ENCODE data around the gene MRPL28. TPM values are rescaled to one million over a fixed set of nuclear protein-coding genes. Genes with fewer than 3 reads are reported as not detected.
A peak's percentile ranks its signal among the peaks of the same experiment; 100 is the strongest.
"Not testable (repeated sequence)": the region's sequence is repeated elsewhere in the genome, so short reads cannot be mapped to it uniquely, and the experiment has no call there.

Gene MRPL28
- total RNA-seq, 1 donor from 2014 or later, result 36.8 TPM

- DNase-seq (ENCODE audit: low spot score), result no peak
Measured at GRCh38 chr16:391885-392335, 21.6 kb upstream of the MRPL28 start.

- no peak for DNase-seq (ENCODE audit: low spot score)
Measured at GRCh38 chr16:389352-389751, 19.0 kb upstream of the MRPL28 start.

GRCh38 chr16:387761-388666 is 17.7 kb upstream of the MRPL28 start:
- peak; percentile 69 for DNase-seq (ENCODE audit: low spot score)

- no peak for DNase-seq (ENCODE audit: low spot score)
Measured at GRCh38 chr16:386641-387156, 16.4 kb upstream of the MRPL28 start.

GRCh38 chr16:383326-384051 is 13.2 kb upstream of the MRPL28 start:
- DNase-seq (ENCODE audit: low spot score), result no peak

GRCh38 chr16:381789-382717 is 11.7 kb upstream of the MRPL28 start, which contains the start of gene PGAP6:
Gene PGAP6, minus strand, starts transcription at chr16:381978. Its CDS starts 157 bp downstream, at chr16:381821.
- no peak for DNase-seq (ENCODE audit: low spot score)

GRCh38 chr16:381012-381788 is 10.9 kb upstream of the MRPL28 start:
- no peak for DNase-seq (ENCODE audit: low spot score)

GRCh38 chr16:380762-381011 is 10.3 kb upstream of the MRPL28 start:
- DNase-seq (ENCODE audit: low spot score), result no peak

- DNase-seq (ENCODE audit: low spot score), result no peak
Measured at GRCh38 chr16:379961-380761, 9.8 kb upstream of the MRPL28 start.

- DNase-seq (ENCODE audit: low spot score), result no peak
Measured at GRCh38 chr16:379183-379960, 9.0 kb upstream of the MRPL28 start.

GRCh38 chr16:378821-379182 is 8.5 kb upstream of the MRPL28 start:
- no peak for DNase-seq (ENCODE audit: low spot score)

- not testable (repeated sequence) for DNase-seq (ENCODE audit: low spot score)
Measured at GRCh38 chr16:378113-378820, 7.9 kb upstream of the MRPL28 start.

- DNase-seq (ENCODE audit: low spot score), result no peak
Measured at GRCh38 chr16:377419-377951, 7.1 kb upstream of the MRPL28 start.

GRCh38 chr16:376817-377418 is 6.6 kb upstream of the MRPL28 start:
- DNase-seq (ENCODE audit: low spot score), result no peak

- no peak for DNase-seq (ENCODE audit: low spot score)
Measured at GRCh38 chr16:375927-376816, 5.8 kb upstream of the MRPL28 start.

- no peak for DNase-seq (ENCODE audit: low spot score)
Measured at GRCh38 chr16:375212-375611, 4.9 kb upstream of the MRPL28 start.

- DNase-seq (ENCODE audit: low spot score), result no peak
Measured at GRCh38 chr16:374616-374926, 4.2 kb upstream of the MRPL28 start.
